IMR-90 (cell line): ENCODE results near the gene PTX3. TPM values are rescaled to one million over a fixed set of nuclear protein-coding genes. Genes with fewer than 3 reads are reported as not detected.

Experiments
- ATAC-seq: fragments of 200-7000 bp; cut with Tn5 transposase; 2 replicates; pipeline ENCODE4 v1.9.1; 2020; ENCODE audit warnings: low read depth, mild to moderate bottlenecking, moderate library complexity
- BruUV-seq: library from RNA; stranded (reverse); fragments of 400-500 nt; replicated peaks from 2 replicates; lab custom pipeline; 2021; lab: Mats Ljungman, UMichigan
- CTCF ChIA-PET: fragments of 300-600 bp; formaldehyde crosslinking; extraction: SDS; loops from one replicate; lab custom pipeline; 2021; ENCODE audit warnings: antibody characterized with exemption; lab: Yijun Ruan, JAX
- POLR2A ChIA-PET: fragments of 300-600 bp; sonication (Branson Sonifier 250); formaldehyde crosslinking; loops from one replicate; lab custom pipeline; 2022; ENCODE audit warnings: antibody characterized with exemption; ENCODE audit not compliant: unreplicated experiment; lab: Charles Lee
- DNase-seq: peaks from one replicate; pipeline ENCODE4 v3.0.0; 2013
- H2AFZ ChIP-seq: replicated peaks from 2 replicates; pipeline ENCODE3; 2013; ENCODE audit warnings: low read length, mild to moderate bottlenecking; ENCODE audit not compliant: poor library complexity
- H2AK5ac ChIP-seq: 2 replicates; pipeline ENCODE4 v1.6.1; 2013; ENCODE audit warnings: low read depth, low read length, inconsistent platforms
- H2AK9ac ChIP-seq: replicated peaks from 2 replicates; pipeline ENCODE3; 2013; ENCODE audit warnings: mild to moderate bottlenecking, low read depth, low read length, moderate library complexity; ENCODE audit not compliant: poor library complexity
- H2BK120ac ChIP-seq: 2 replicates; pipeline ENCODE4 v1.6.1; 2013; ENCODE audit warnings: low read depth, low read length, inconsistent platforms
- H2BK15ac ChIP-seq: 3 replicates; pipeline ENCODE4 v1.6.1; 2013; ENCODE audit warnings: low read depth, low read length, inconsistent platforms
- H2BK20ac ChIP-seq: 2 replicates; pipeline ENCODE4 v1.6.1; 2013; ENCODE audit warnings: low read depth, mild to moderate bottlenecking, inconsistent platforms, low read length, moderate library complexity
- H2BK5ac ChIP-seq: 2 replicates; pipeline ENCODE4 v1.6.1; 2013; ENCODE audit warnings: mild to moderate bottlenecking, low read depth, low read length, inconsistent platforms; ENCODE audit not compliant: poor library complexity, severe bottlenecking
- H3K14ac ChIP-seq: replicated peaks from 2 replicates; pipeline ENCODE4 v1.6.1; 2013; ENCODE audit warnings: low read depth, low read length, inconsistent platforms
- H3K18ac ChIP-seq: 2 replicates; pipeline ENCODE4 v1.6.1; 2013; ENCODE audit warnings: low read depth, low read length, control low read depth
- H3K23ac ChIP-seq: 2 replicates; pipeline ENCODE4 v1.6.1; 2013; ENCODE audit warnings: low read depth, low read length, inconsistent platforms
- H3K27ac ChIP-seq: 2 replicates; pipeline ENCODE4 v1.5.1; 2013; ENCODE audit warnings: mild to moderate bottlenecking, control low read depth, low read length; ENCODE audit not compliant: insufficient read depth
- H3K27me3 ChIP-seq: 2 replicates; pipeline ENCODE4 v1.6.1; 2013; ENCODE audit warnings: low read length; ENCODE audit not compliant: control insufficient read depth, insufficient read depth
- H3K36me3 ChIP-seq: 2 replicates; pipeline ENCODE4 v1.6.1; 2013; ENCODE audit warnings: low read length, mixed read lengths; ENCODE audit not compliant: control insufficient read depth, insufficient read depth
- H3K4ac ChIP-seq: 2 replicates; pipeline ENCODE4 v1.6.1; 2013; ENCODE audit warnings: low read depth, low read length, inconsistent platforms
- H3K4me1 ChIP-seq: 2 replicates; pipeline ENCODE4 v1.6.1; 2013; ENCODE audit warnings: low read length, mixed read lengths; ENCODE audit not compliant: control insufficient read depth, insufficient read depth
- H3K4me2 ChIP-seq: 2 replicates; pipeline ENCODE4 v1.6.1; 2013; ENCODE audit warnings: low read depth, mild to moderate bottlenecking, control low read depth, low read length, moderate library complexity
- H3K4me3 ChIP-seq: 2 replicates; pipeline ENCODE4 v1.5.1; 2013; ENCODE audit warnings: low read depth, mild to moderate bottlenecking, control low read depth, low read length, moderate library complexity; ENCODE audit not compliant: insufficient read depth
- H3K56ac ChIP-seq: 2 replicates; pipeline ENCODE4 v1.6.1; 2013; ENCODE audit warnings: low read length, inconsistent platforms; ENCODE audit not compliant: insufficient read depth; ENCODE audit errors: extremely low read depth
- H3K79me1 ChIP-seq, 2 experiments: 2 replicates each; pipeline ENCODE4 v1.6.1; 2013; ENCODE audit warnings: low read length in 2 of 2, inconsistent platforms in 1 of 2, low read depth in 1 of 2
- H3K9ac ChIP-seq: 2 replicates; pipeline ENCODE4 v1.6.1; 2013; ENCODE audit warnings: low read depth, low read length, control low read depth
- H3K9me1 ChIP-seq: 2 replicates; pipeline ENCODE4 v1.6.1; 2013; ENCODE audit warnings: low read length, inconsistent platforms; ENCODE audit not compliant: insufficient read depth
- H3K9me3 ChIP-seq: 2 replicates; pipeline ENCODE4 v1.6.1; 2013; ENCODE audit warnings: low read length; ENCODE audit not compliant: control insufficient read depth, insufficient read depth
- H4K20me1 ChIP-seq: 2 replicates; pipeline ENCODE4 v1.6.1; 2013; ENCODE audit warnings: low read length, inconsistent platforms; ENCODE audit not compliant: insufficient read depth
- H4K5ac ChIP-seq: 2 replicates; pipeline ENCODE4 v1.6.1; 2013; ENCODE audit warnings: mild to moderate bottlenecking, low read depth, low read length, control low read depth
- H4K8ac ChIP-seq, 2 experiments: 2 replicates each; pipeline ENCODE4 v1.6.1; 2013; ENCODE audit warnings: low read depth in 2 of 2, low read length in 2 of 2, control low read depth in 1 of 2, inconsistent platforms in 1 of 2
- H4K91ac ChIP-seq: 2 replicates; pipeline ENCODE4 v1.6.1; 2013; ENCODE audit warnings: low read depth, low read length, inconsistent platforms; ENCODE audit not compliant: insufficient read depth
- CEBPB ChIP-seq: IDR thresholded peaks from 2 replicates; pipeline ENCODE4 v1.6.1; 2012; ENCODE audit warnings: low read depth, low read length, improper control_type of control experiment
- FOS ChIP-seq: fragments of 150-350 bp; IDR thresholded peaks from 2 replicates; pipeline ENCODE4 v1.6.1; 2016; ENCODE audit warnings: low read depth, low read length
- MXI1 ChIP-seq: IDR thresholded peaks from 2 replicates; pipeline ENCODE4 v1.6.1; 2012; ENCODE audit warnings: low read depth, mild to moderate bottlenecking, low read length, moderate library complexity, borderline replicate concordance
- NFE2L2 ChIP-seq: fragments of 150-350 bp; IDR thresholded peaks from 2 replicates; pipeline ENCODE4 v1.6.1; 2016; ENCODE audit warnings: low read depth, mild to moderate bottlenecking, low read length
- POLR2A ChIP-seq: IDR thresholded peaks from 2 replicates; pipeline ENCODE4 v1.6.1; 2012; ENCODE audit warnings: mild to moderate bottlenecking, low read depth, low read length
- RCOR1 ChIP-seq: IDR thresholded peaks from 2 replicates; pipeline ENCODE4 v1.6.1; 2012; ENCODE audit warnings: mild to moderate bottlenecking, low read length, improper control_type of control experiment; ENCODE audit not compliant: insufficient replicate concordance
- WGBS, 2 experiments: methylation state at CpG; one replicate each; pipeline versions ENCODE4 v1.1.5 to v1.1.7; 2013; ENCODE audit warnings: missing lambda C conversion rate in 2 of 2; ENCODE audit not compliant: insufficient read length in 1 of 2; ENCODE audit errors: extremely low coverage in 2 of 2; 5-methylcytosine and 5-hydroxymethylcytosine counted together
- dilution Hi-C: fragments of 300-500 bp; cut with HindIII; formaldehyde crosslinking; loops from one replicate; pipeline ENCODE4 v1.14.3; 2018; ENCODE audit warnings: low sequenced_read_pairs; ENCODE audit not compliant: unreplicated experiment
- in situ Hi-C: fragments of 300-500 bp; cut with MboI; formaldehyde crosslinking; loops from 3 replicates; pipeline ENCODE4 v1.14.3; 2019; ENCODE audit warnings: low sequenced_read_pairs, inconsistent platforms, mixed read lengths
- intact Hi-C: fragments of 100-400 bp; cut with micrococcal nuclease; formaldehyde crosslinking; loops from 2 replicates; pipeline ENCODE4 v1.10.0; 2022
- polyA plus RNA-seq, 3 experiments: library from polyadenylated mRNA; depleted of rRNA; stranded (reverse); fragments of >200 nt; gene quantifications; 2 replicates each; pipeline ENCODE4 v1.2.3, GENCODE V29; 2012; ENCODE audit warnings: low replicate concordance in 1 of 3
- total RNA-seq: library from RNA; depleted of rRNA; stranded (reverse); fragments of >200 nt; gene quantifications from 2 replicates; pipeline ENCODE4 v1.2.3, GENCODE V29; 2012
- TF ChIP-seq, protein P1 (sequence below): fragments of 150-350 bp; IDR thresholded peaks from 2 replicates; pipeline ENCODE4 v1.6.1; 2016; ENCODE audit warnings: low read depth, mild to moderate bottlenecking, low read length, moderate library complexity, borderline replicate concordance
- TF ChIP-seq, protein P2 (sequence below): conservative IDR thresholded peaks from 2 replicates; pipeline ENCODE4 v1.5.1; 2012; ENCODE audit warnings: mild to moderate bottlenecking, low read depth, low read length, improper control_type of control experiment

PTX3 gene
- total and polyA plus RNA-seq, 2 of the 4 experiments (the other 2 are of a cell fraction): 97.9 to 135 TPM

DNA sequence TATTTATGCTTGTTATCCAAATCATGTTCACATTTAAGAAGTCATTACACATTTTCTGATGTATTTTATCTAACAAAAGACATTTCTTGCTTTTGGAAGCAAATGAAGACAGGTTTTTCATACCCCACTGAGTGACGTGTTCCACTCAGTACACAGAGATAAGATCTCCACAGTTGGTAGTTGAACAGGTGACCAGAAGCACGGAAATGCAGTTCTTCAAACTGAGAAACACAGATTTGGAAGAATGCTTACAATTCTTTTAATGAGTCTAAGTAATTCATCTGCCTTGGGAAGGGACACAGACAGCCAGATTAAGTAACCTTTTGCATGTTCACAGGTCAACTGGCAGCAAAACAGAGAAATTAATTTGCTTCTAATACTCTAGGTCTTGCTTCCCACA lies 23.1 kb downstream of the PTX3 start:
- ChIA-PET POLR2A (no interaction called here), CTCF (no interaction called here)
- Histone ChIP-seq H2AK5ac (peak overlapping the region; percentile 83), H3K14ac (peak overlapping the region; percentile 61), H4K91ac (peak overlapping the region; percentile 86; the same call in 1 of the 2 replicates), H3K9me1 (peaks cover 14% of the 10 kb centered on the region), H3K4me1 (peaks cover 18% of the 10 kb centered on the region), H2BK15ac (peak overlapping the region; percentile 88), H4K20me1 (no peaks in the 10 kb centered on the region), H3K23ac (peak overlapping the region; percentile 68; the same call in 1 of the 2 replicates), H3K79me1 (peaks cover 0 to 14% of the 10 kb centered on the region in 2 experiments; a peak in 2 of 4 replicates), H3K27ac (peak overlapping the region; percentile 45; the same call in 1 of the 2 replicates), H2AFZ (no peak overlapping the region), H4K8ac (peak overlapping the region; percentile 44 to 80; a peak in 2 of 4 replicates), H4K5ac (peak overlapping the region; percentile 77; the same call in 1 of the 2 replicates), H3K4me2 (peak overlapping the region; percentile 75; the same call in 1 of the 2 replicates), H3K56ac (peak overlapping the region; percentile 29), H2AK9ac (no peak overlapping the region), H3K9me3 (no peaks in the 10 kb centered on the region), H3K18ac (peak overlapping the region; percentile 84), H3K4me3 (no peak overlapping the region), H2BK5ac (peak overlapping the region; percentile 89), H3K9ac (no peak overlapping the region), H3K36me3 (no peaks in the 10 kb centered on the region), H3K4ac (peak overlapping the region; percentile 88), H2BK120ac (peak overlapping the region; percentile 88), H2BK20ac (peak overlapping the region; percentile 92), H3K27me3 (no peaks in the 10 kb centered on the region)
- DNase-seq (no peak), ATAC-seq (no peak)
- TF ChIP-seq NFE2L2 (no peak), RCOR1 (no peak), FOS (no peak), POLR2A (no peak), CEBPB (no peak), MXI1 (no peak)
- TF ChIP-seq, protein P1, sequence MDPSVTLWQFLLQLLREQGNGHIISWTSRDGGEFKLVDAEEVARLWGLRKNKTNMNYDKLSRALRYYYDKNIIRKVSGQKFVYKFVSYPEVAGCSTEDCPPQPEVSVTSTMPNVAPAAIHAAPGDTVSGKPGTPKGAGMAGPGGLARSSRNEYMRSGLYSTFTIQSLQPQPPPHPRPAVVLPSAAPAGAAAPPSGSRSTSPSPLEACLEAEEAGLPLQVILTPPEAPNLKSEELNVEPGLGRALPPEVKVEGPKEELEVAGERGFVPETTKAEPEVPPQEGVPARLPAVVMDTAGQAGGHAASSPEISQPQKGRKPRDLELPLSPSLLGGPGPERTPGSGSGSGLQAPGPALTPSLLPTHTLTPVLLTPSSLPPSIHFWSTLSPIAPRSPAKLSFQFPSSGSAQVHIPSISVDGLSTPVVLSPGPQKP: no peak
- TF ChIP-seq, protein P2, sequence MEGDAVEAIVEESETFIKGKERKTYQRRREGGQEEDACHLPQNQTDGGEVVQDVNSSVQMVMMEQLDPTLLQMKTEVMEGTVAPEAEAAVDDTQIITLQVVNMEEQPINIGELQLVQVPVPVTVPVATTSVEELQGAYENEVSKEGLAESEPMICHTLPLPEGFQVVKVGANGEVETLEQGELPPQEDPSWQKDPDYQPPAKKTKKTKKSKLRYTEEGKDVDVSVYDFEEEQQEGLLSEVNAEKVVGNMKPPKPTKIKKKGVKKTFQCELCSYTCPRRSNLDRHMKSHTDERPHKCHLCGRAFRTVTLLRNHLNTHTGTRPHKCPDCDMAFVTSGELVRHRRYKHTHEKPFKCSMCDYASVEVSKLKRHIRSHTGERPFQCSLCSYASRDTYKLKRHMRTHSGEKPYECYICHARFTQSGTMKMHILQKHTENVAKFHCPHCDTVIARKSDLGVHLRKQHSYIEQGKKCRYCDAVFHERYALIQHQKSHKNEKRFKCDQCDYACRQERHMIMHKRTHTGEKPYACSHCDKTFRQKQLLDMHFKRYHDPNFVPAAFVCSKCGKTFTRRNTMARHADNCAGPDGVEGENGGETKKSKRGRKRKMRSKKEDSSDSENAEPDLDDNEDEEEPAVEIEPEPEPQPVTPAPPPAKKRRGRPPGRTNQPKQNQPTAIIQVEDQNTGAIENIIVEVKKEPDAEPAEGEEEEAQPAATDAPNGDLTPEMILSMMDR: no peak
- in situ Hi-C loops: no loop called here
- intact Hi-C loops: no loop called here
- no TSS peak for BruUV-seq
- dilution Hi-C loops: no loop called here
- WGBS, 2 experiments: no CpG with 5 or more reads among the region's 2 CpGs
